Measurements from ENCODE around the gene CUX1. TPM values are rescaled to one million over a fixed set of nuclear protein-coding genes. Genes with fewer than 3 reads are reported as not detected.

The CUX1 gene
- total RNA-seq, 2 experiments from 2014 or later: 35.6 to 38.0 TPM

DNA sequence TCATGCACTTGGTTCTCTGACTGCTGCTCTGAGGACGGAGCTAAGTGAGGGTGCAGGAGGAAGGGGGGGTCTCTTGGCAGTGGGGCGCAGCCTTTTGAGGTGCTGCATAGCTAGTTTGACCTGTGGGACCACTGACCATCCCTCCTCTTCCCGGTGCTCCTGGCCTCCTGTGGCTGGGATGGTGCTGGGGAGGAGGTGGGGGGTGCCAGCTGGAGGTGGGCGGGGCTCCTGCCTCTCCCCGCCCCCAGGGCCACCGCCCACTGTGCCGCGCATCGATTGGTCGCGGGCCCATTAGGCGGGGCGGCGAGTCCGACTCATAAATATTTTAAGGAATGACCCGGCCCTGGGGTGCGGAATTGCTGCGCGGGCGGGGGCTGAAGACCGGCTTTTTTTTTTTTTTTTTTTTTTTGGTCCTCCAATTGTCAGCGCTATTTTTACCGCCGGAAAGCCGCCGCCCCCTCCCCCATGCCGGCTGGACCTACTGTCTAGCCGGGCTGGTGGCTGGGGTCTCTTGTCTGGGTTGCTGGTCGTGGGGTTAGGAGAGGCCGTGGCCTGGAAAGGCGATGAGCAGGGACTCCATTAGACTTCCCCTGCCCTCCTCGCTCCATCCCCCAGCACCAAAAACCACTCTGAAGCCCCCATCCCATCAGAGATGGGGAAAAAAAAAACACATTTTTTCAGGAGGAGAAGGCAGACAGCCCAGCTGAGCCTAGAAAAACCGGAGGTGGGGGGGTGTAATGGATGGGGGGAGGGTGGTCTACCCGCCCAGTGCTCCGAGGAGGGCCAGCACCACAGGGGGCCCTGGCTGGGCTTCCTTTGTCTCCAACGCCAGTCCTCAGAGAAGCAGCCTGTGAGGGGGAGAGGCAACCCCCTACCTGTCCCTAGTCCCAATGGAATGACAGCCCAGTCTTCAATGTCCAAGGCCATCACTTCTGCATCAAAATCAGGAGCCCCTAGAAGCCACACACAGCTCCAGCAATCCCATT is 475.7 kb downstream of the CUX1 start:
- H3K27ac Mint-ChIP-seq: no peak overlapping the region
- ChIA-PET POLR2A (no interaction called here), CTCF (no interaction called here)
- H3K27ac ChIP-seq (ENCODE audit: low read depth in 1 of 2, low read length in 2 of 2): no peak overlapping the region
- intact Hi-C loops (cut with DNase I, micrococcal nuclease): no loop called here
- H3K36me3 ChIP-seq (ENCODE audit: insufficient read depth, low read length): no peaks in the 10 kb centered on the region
- H3K4me3 Mint-ChIP-seq: no peak overlapping the region
- no peaks in the 10 kb centered on the region for H3K9me3 Mint-ChIP-seq
- peaks cover 13% of the 10 kb centered on the region for H3K4me1 Mint-ChIP-seq (ENCODE audit: low read depth)
- H3K36me3 Mint-ChIP-seq (ENCODE audit: low read depth): no peaks in the 10 kb centered on the region
- peaks cover 23% of the 10 kb centered on the region for H3K4me1 ChIP-seq (ENCODE audit: insufficient read depth, low read length)
- ATAC-seq (ENCODE audit: poor library complexity) (no peak), DNase-seq (no peak)
- H3K4me3 ChIP-seq (ENCODE audit: low read length): no peak overlapping the region
- TF ChIP-seq, protein P1, sequence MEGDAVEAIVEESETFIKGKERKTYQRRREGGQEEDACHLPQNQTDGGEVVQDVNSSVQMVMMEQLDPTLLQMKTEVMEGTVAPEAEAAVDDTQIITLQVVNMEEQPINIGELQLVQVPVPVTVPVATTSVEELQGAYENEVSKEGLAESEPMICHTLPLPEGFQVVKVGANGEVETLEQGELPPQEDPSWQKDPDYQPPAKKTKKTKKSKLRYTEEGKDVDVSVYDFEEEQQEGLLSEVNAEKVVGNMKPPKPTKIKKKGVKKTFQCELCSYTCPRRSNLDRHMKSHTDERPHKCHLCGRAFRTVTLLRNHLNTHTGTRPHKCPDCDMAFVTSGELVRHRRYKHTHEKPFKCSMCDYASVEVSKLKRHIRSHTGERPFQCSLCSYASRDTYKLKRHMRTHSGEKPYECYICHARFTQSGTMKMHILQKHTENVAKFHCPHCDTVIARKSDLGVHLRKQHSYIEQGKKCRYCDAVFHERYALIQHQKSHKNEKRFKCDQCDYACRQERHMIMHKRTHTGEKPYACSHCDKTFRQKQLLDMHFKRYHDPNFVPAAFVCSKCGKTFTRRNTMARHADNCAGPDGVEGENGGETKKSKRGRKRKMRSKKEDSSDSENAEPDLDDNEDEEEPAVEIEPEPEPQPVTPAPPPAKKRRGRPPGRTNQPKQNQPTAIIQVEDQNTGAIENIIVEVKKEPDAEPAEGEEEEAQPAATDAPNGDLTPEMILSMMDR (IDR thresholded peaks at IDR 0.05): no peak
- no peaks in the 10 kb centered on the region for H3K27me3 ChIP-seq (ENCODE audit: control insufficient read depth in 1 of 2, insufficient read depth in 2 of 2, low read length in 2 of 2)
- peaks cover 24% of the 10 kb centered on the region for H3K27me3 Mint-ChIP-seq
- no peaks in the 10 kb centered on the region for H3K9me3 ChIP-seq (ENCODE audit: control insufficient read depth in 1 of 2, insufficient read depth in 1 of 2, low read length in 2 of 2)

DNA sequence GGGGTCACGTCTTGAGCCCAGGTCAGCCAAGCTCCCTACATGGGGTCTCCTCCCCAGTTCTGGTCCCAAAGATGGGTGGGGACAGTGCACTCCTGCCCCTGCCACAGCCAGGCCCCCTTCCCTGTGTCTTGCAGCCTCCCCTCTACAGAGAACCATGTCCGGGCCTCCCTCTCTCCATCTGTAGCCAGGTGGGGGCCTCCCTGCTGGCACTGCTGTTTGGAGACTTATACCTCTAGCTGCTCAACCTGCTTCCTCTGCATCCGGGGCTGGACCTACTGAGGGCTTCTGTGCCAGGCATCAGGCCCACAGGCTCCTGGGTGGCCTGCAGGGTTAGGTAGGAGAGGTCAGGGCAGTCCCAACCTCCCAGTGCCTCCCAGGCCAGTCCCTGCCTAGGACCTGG is 477.2 kb downstream of the CUX1 start:
- H3K36me3 ChIP-seq (ENCODE audit: insufficient read depth, low read length): no peaks in the 10 kb centered on the region
- TF ChIP-seq, protein P1 (IDR thresholded peaks at IDR 0.05): no peak
- H3K9me3 Mint-ChIP-seq: no peaks in the 10 kb centered on the region
- CTCF ChIA-PET: no interaction called here
- no peak overlapping the region for H3K27ac ChIP-seq (ENCODE audit: low read depth in 1 of 2, low read length in 2 of 2)
- H3K27ac Mint-ChIP-seq: no peak overlapping the region
- no peak overlapping the region for H3K4me3 ChIP-seq (ENCODE audit: low read length)
- H3K4me1 Mint-ChIP-seq (ENCODE audit: low read depth): peaks cover 13% of the 10 kb centered on the region
- POLR2A ChIA-PET: no interaction called here
- H3K9me3 ChIP-seq (ENCODE audit: control insufficient read depth in 1 of 2, insufficient read depth in 1 of 2, low read length in 2 of 2): no peaks in the 10 kb centered on the region
- ATAC-seq (ENCODE audit: poor library complexity) (no peak), DNase-seq (no peak)
- intact Hi-C loops (cut with DNase I, micrococcal nuclease): no loop called here
- no peaks in the 10 kb centered on the region for H3K36me3 Mint-ChIP-seq (ENCODE audit: low read depth)
- peaks cover 30% of the 10 kb centered on the region for H3K27me3 Mint-ChIP-seq
- H3K4me3 Mint-ChIP-seq: no peak overlapping the region
- peaks cover 13% of the 10 kb centered on the region for H3K4me1 ChIP-seq (ENCODE audit: insufficient read depth, low read length)
- no peaks in the 10 kb centered on the region for H3K27me3 ChIP-seq (ENCODE audit: control insufficient read depth in 1 of 2, insufficient read depth in 2 of 2, low read length in 2 of 2)

DNA sequence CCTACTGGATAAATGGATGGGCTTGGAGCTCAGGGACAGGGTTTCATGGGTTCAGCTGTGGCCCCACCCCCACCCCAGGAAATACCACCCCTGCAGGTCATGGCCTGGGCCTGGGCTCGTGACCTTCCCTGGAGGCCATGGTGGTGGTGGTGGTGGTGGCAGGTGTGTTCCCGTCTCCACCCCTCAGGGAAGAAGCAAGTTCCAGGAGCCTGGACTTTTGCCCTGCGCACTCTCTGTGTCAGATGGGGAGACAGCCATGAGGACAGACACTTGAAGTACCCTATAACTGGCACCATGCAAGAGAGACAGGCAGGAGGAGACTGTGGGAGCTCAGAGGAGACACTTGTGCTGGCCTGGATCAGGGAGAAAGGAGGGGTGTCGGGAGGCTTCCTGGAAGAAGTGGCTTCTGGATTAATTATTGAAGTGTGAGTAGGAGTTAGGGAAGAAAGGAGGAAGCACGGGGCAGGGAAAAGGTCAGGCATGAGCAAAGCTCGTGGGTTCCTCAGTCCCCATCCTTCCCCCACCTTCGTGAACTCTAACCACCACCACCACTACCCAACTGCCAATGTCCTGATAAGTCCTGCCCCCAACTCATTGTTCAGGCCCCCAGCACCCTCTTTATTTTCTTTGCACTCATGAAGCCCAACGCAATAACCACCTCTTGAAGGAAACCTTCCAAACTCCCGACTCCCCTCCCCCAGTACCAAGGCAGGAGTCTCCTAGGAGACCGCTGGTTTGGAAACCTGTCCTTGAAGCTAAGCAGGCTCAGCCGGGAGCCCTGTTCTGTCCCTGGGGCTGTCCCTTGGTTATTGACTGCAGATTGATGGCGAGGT is 478.1 kb downstream of the CUX1 start:
- H3K27me3 ChIP-seq (ENCODE audit: control insufficient read depth in 1 of 2, insufficient read depth in 2 of 2, low read length in 2 of 2): no peaks in the 10 kb centered on the region
- Mint-ChIP-seq H3K27ac (no peak overlapping the region), H3K27me3 (peaks cover 30% of the 10 kb centered on the region), H3K4me3 (no peak overlapping the region), H3K4me1 (ENCODE audit: low read depth) (peaks cover 11% of the 10 kb centered on the region), H3K9me3 (no peaks in the 10 kb centered on the region), H3K36me3 (ENCODE audit: low read depth) (no peaks in the 10 kb centered on the region)
- TF ChIP-seq, protein P1 (IDR thresholded peaks at IDR 0.05): no peak
- intact Hi-C loops (cut with DNase I, micrococcal nuclease): no loop called here
- H3K4me3 ChIP-seq (ENCODE audit: low read length): no peak overlapping the region
- ChIA-PET CTCF (no interaction called here), POLR2A (interaction anchor here (0.6 to 1.0 kb wide), 2 partner anchors 8 to 111 kb away, joined by 3 to 4 read pairs; partner anchors contain the start of gene SH2B2)
- no peak for ATAC-seq (ENCODE audit: poor library complexity)
- H3K36me3 ChIP-seq (ENCODE audit: insufficient read depth, low read length): no peaks in the 10 kb centered on the region
- peaks cover 13% of the 10 kb centered on the region for H3K4me1 ChIP-seq (ENCODE audit: insufficient read depth, low read length)
- H3K9me3 ChIP-seq (ENCODE audit: control insufficient read depth in 1 of 2, insufficient read depth in 1 of 2, low read length in 2 of 2): no peaks in the 10 kb centered on the region
- H3K27ac ChIP-seq (ENCODE audit: low read depth in 1 of 2, low read length in 2 of 2): no peak overlapping the region
- no peak for DNase-seq
